ENCODE measurements around the gene TNIP1.

Gene TNIP1

GRCh38 chr5:151080613-151081430, at the start of gene TNIP1:
TNIP1 (minus strand) TSS chr5:151081034; CDS start chr5:151065095, 15,939 bp downstream.
- no peak for DNase-seq (ENCODE audit: low read depth)
- H3K4me3 ChIP-seq (ENCODE audit: low read depth, low read length), result peak within 1 kb of the TSS; percentile 87

DNA sequence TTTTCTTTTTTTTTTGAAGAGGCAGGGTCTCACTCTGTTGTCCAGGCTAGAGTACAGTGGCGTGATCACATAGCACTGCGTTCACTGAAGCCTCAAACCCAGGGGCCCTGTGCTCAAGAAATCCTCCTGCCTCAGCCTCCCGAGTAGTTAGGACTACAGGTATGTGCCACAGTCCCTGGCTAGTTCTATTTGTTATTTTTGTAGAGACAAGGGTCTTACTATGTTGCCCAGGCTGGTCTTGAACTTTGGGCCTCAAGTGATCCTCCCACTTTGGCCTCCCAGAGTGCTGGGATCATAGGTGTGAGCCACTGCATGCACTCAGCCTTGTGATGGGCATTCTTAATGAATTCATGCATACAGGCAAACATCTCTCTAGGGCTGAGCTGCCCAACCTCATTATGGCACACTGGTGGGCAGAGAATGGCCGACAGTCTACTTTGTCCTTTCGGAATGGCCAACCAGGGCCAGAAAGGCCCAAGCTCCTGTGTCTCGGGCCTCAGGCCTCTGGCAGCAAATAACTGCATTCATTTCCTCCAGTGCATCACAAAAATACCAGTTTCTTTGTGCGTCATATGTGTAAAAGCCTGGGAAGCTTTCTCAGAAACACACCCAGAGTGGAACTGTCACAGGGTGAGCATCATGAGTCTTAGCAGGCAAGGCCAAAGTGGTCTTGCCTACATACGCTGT, 49.5 kb upstream of the TNIP1 start:
- no peak overlapping the region for H3K4me3 ChIP-seq (ENCODE audit: low read depth, low read length)
- DNase-seq (ENCODE audit: low read depth), result no peak

DNA sequence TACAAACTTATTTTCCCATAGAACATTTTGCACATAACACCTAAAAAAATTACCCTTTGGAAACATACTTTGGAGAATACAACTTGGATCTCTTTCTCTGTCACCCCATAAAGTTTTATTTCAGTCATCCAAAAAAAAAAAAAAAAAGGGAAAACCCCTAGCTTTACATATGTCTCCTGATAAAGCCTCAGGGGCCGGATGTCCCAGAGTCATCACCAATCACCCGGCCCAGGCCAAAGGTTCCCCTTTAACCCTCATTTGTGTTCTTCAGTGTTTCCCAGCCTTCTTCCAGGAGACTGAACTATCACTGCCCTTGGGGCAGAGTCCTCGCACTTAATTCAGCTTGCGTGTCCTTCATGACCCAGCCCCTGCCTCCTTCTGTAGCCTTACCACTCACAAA, 48.0 kb upstream of the TNIP1 start:
- no peak for DNase-seq (ENCODE audit: low read depth)
- H3K4me3 ChIP-seq (ENCODE audit: low read depth, low read length), result no peak overlapping the region

- H3K4me3 ChIP-seq (ENCODE audit: low read depth, low read length), result no peak overlapping the region
- no peak for DNase-seq (ENCODE audit: low read depth)
These were observed 47.1 kb upstream of the TNIP1 start for GRCh38 chr5:151127926-151128325.

DNA sequence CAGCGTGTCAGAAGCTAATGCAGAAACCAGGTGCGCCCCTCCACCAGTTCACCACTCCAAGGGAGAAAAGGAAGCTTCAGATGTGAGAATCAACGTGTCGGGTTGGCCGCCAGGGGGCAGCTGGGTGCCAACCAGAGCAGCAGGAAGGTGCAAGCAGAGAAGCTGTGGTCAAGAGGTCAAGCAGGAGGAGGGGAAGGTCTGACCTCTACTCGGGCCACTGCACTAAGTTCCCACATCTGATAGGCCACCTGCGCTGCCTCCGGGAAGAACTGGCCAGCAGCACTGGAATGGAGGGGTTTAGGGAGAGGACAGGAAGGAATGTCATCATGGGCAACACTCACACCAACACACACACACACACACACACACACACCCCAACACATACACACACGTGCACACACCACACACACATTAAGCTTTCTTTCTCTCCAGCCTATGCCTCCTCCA, 45.4 kb upstream of the TNIP1 start:
- no peak overlapping the region for H3K4me3 ChIP-seq (ENCODE audit: low read depth, low read length)
- DNase-seq (ENCODE audit: low read depth), result no peak

- no peak overlapping the region for H3K4me3 ChIP-seq (ENCODE audit: low read depth, low read length)
- DNase-seq (ENCODE audit: low read depth), result no peak
These were observed 44.6 kb upstream of the TNIP1 start for GRCh38 chr5:151125421-151125820.

DNA sequence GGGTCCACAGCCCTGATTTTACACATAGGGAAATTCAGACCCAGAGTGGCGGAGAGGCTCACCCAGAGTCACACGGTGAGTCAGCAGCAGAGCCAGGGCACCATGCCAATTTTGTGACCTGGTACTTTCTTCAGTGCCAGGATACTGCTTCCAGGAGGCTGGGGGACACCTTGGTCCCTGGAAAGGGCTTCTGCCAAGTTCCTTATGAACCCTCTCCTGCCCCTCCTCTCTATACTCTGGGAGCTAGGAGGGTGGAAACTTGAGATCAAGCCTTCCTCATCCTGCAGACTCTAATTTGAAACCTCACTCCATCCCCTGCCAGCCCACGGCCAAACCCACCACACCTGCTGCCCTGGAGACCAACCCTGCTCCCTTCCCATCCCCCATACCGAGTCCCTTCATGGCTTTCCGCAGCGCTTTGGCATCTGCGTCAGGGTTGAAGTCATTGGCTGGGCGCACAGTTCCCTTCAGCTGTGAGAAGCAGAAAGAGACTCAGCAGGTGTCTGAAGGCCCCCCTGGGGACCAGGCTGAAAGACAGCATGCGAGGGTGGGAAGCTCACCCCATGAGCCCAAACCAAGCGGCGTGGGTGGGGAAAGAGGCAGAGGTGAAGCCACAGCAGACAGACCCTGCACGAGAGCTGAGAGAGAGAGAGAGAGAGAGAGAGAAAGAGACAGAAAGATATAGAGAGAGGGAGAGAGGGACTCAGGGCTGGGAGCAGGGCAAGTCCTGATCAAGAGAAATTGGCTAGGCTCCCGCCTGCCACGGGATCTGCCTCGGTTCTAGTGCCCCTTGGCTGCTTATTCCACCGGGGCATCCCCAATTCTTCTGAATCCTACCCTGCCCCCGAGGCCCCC, 43.3 kb upstream of the TNIP1 start:
- DNase-seq (ENCODE audit: low read depth), result no peak

DNA sequence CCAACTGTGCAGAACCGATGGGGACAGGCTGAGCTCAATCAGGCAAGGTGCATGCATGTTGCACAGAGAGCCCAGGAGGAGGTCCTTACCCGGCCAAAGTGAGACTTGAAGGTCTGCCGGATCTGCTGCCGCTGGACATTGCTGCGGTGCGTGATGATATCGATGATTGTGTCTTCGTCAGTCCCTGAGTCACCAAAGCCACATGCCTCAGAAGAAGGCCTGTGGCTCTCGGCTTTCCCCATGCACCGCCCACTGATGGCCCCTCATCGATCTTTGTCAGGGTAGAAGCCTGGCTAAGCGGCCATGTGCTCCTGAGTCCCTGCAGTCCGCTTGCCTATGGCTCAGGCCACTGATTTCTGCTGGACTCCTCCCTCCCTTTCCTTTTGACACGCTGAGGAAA, 42.0 kb upstream of the TNIP1 start:
- no peak overlapping the region for H3K4me3 ChIP-seq (ENCODE audit: low read depth, low read length)
- no peak for DNase-seq (ENCODE audit: low read depth)

More for the DNA sequence above, 43.3 kb upstream of the TNIP1 start:
- H3K4me3 ChIP-seq (ENCODE audit: low read depth, low read length), result no peak overlapping the region

GRCh38 chr5:151121665-151122064, 40.8 kb upstream of the TNIP1 start:
- no peak for DNase-seq (ENCODE audit: low read depth)
- H3K4me3 ChIP-seq (ENCODE audit: low read depth, low read length), result no peak overlapping the region

- H3K4me3 ChIP-seq (ENCODE audit: low read depth, low read length), result no peak overlapping the region
- DNase-seq (ENCODE audit: low read depth), result no peak
These were observed 40.3 kb upstream of the TNIP1 start for GRCh38 chr5:151121095-151121494.

- H3K4me3 ChIP-seq (ENCODE audit: low read depth, low read length), result no peak overlapping the region
- DNase-seq (ENCODE audit: low read depth), result no peak
These were observed 38.2 kb upstream of the TNIP1 start for GRCh38 chr5:151118913-151119575.

- no peak overlapping the region for H3K4me3 ChIP-seq (ENCODE audit: low read depth, low read length)
- no peak for DNase-seq (ENCODE audit: low read depth)
These were observed 34.6 kb upstream of the TNIP1 start for GRCh38 chr5:151115272-151115905.

DNA sequence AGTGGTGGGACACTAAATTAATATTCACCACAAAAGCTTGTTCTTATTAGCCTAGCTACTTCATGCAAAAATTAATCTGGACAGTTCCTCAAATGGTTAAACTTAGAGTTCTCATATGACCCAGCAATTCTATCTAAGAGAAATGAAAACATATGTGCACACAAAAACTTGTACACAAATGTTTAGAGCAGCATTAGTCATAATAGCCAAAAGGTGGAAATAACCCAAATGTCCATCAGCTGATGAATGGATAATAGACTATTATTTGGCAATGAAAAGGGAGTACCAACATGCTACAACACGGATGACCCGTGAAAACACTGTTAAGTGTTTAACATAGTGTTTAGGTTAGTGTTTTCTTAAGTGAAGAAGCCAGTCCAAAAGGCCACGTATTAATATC, 32.8 kb upstream of the TNIP1 start:
- DNase-seq (ENCODE audit: low read depth), result no peak
- H3K4me3 ChIP-seq (ENCODE audit: low read depth, low read length), result no peak overlapping the region

DNA sequence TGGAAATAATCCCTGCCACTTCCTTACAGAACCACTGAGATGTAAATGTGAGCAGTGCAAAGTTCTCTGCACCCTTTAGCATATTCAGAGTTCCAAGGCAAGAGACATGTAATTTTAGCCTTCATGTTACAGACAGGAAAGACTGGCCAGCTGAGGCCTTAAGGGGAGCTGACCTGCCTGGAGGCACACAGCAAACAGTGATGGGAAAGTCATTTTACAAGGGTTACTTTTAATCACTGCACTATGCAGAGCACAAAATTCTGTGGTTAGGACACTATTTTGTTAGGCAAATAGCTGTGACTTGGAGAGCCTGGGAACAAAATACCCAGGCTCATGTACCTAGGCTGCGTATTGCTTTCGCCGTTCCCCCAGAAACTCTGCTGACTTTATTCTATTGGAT, 30.2 kb upstream of the TNIP1 start:
- no peak overlapping the region for H3K4me3 ChIP-seq (ENCODE audit: low read depth, low read length)
- no peak for DNase-seq (ENCODE audit: low read depth)

DNA sequence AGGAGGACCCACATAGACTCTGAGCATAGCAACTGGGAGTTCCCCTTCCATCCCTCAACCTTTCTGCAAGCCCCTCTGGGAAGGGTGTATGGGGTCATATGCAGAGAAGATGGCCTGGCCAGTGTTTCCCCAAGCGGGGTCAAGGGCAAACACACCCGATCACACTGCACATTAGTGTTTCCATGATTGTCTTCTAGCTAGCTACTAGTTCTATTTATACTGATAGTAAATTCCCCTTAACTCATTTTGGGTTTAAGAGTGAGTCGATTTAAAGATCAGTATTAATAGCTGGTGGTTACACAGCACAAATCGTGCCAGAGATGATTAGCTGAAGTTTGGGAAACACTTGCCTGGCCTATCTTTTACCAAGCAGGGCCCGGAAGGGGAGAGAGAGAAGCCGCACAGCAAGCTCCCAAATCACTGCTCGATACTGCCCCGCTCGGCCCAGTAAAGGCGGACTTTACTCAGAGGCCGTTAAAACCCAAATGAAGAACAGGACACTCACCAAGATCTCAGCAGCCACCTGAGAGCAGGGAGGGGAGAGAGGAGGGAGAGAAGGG, 29.4 kb upstream of the TNIP1 start:
- DNase-seq (ENCODE audit: low read depth), result no peak
- no peak overlapping the region for H3K4me3 ChIP-seq (ENCODE audit: low read depth, low read length)

DNA sequence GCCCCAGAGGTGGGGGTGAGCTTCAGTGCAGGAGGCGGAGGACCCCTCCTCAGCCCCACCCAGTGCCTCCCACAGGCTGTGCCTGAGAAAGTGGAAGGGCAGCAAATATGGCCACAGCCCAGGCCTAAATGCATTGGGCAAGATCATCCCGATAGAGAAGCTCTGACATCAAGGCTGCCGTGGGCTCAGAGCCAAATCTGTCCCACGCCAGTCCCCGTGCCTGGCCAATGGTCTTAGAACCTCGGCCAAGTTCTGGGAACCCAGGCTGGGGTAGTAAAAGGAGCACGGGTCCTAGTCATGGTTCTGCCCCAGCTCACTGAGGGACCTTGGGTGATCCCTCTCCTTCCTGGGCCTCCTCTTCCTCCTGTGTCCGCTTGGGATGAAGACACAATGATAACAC, 27.7 kb upstream of the TNIP1 start:
- DNase-seq (ENCODE audit: low read depth), result no peak
- no peak overlapping the region for H3K4me3 ChIP-seq (ENCODE audit: low read depth, low read length)

- H3K4me3 ChIP-seq (ENCODE audit: low read depth, low read length), result no peak overlapping the region
- no peak for DNase-seq (ENCODE audit: low read depth)
These were observed 27.1 kb upstream of the TNIP1 start for GRCh38 chr5:151107738-151108520.

GRCh38 chr5:151107084-151107483, 26.2 kb upstream of the TNIP1 start:
- H3K4me3 ChIP-seq (ENCODE audit: low read depth, low read length), result no peak overlapping the region
- DNase-seq (ENCODE audit: low read depth), result no peak

Measured in skeletal muscle cell (primary cell).